NCI-H1436 (cell line): Measurements from ENCODE around the gene COPZ1.
A peak's percentile ranks its signal among the peaks of the same experiment; 100 is the strongest.

ENCODE experiments used
- DNase-seq: peaks from one replicate; lab custom pipeline; 2025; lab: John Stamatoyannopoulos, UW

The COPZ1 gene

DNA sequence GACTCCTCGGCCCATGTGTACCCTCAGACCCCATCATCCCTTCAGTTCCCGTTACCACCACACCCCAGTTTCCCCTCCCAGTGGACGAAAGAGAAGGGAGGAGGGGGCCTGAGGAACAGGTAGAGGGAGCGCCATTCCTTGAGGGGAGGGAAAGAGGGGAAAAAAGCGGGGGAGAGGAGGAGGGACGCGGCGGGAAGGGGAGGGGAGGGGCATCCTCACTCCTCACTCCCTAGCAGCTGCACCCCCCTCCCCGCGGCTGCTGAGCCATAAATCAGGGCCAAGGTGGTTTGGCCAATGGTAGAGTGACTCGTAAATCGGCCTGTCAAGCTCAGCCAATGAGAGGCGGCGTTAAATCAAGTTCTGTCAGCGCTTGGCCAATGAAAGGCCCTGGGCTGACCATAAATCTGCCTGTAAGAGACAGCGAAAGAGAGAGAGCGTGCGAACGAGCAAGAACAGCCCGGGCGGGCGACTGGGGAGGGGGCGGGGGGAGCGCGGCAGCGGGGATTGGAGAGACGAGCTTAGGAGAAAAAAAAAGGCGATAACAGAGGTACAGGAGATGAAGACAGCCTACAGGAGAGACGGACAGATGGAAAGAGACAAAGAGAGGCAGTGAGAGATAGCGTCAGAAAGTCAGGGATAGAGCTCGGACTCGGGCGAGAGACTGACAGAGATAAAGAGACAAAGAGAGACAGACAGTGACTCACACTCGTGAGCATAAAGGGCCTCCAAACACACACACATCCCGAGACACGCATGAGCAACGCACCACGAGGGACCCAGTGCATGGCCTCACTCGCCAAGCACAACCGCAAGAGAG lies 34.2 kb downstream of the COPZ1 start:
- peak; percentile 99 for DNase-seq

DNA sequence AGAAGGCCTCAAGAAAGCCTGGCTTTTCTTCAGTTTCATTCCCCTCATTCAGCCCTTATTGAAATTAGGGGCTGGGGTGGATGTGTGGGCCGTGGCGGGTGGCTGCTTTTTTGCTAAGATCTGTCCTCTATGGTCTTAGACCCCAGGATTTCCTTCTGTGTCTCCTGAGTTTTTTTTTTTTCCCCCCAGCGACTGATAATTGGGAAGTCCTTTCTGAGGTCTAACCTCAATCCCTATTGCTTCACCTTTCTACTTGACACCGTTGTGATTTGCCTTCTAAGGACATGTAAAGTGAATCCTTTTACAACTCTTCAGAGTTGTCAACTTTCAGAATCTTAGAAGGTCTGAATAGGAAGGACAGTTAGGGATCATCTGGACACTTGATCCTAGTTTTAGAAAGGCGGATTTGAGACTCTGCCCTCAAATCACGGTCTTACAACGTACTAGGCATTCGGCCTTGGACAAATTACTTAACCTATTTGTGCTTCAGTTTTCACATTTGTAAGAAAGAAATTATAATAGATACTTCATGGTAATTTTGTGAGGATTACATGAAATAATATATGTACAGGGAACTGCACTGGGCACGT lies 34.9 kb downstream of the COPZ1 start:
- DNase-seq = no peak

DNA sequence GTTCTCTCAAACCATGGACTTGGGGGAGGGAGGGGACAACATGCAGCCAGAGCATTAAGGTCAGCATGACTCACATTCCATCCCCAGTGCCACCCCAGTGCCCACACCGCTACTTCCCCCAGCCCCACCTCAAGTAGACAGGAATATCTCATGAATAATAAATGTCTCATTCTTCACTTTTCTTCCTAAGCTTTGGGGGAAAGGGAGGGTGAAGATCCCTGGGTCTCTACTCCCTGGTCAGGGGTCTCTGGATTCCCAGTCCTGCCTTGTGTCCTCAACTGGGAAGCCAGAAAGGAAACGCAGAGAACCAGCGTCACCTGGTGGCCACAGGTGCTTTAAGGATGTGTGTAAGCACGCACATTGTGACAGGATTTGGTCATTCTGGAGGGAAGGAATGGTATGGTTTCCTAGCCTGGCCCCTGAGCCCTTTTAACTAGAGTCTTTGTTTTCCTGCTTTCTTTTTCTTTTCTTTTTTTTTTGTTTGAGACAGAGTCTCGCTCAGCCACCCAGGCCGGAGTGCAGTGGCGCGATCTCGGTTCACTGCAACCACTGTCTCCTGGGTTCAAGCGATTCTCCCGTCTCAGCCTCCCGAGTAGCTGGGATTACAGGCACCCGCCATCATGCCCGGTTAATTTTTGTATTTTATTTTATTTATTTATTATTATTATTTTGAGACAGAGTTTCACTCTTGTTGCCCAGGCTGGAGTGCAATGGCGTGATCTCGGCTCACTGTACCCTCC lies 36.0 kb downstream of the COPZ1 start:
- DNase-seq = peak; percentile 61

GRCh38 chr12:54363047-54363446 lies 38.1 kb downstream of the COPZ1 start:
- no peak for DNase-seq

DNA sequence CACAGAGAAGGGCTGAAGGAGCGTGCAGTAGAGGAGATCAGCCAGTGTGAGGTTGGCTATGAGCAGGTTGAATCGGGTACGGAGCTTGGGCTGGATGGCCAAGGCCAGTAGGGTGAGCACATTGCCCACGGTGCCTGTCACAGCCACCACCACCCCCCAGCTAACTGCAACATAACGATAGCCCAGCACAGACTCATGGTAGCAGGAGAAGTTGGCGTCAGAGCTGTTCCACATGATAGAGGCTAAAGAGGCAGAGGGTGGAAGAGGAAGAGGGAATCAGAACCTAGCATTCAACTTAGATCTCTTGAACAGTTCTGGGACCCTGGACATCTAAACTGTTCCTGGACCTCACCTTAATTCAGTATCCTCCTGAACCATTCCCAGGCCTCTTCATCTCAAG lies 38.7 kb downstream of the COPZ1 start:
- no peak for DNase-seq

DNA sequence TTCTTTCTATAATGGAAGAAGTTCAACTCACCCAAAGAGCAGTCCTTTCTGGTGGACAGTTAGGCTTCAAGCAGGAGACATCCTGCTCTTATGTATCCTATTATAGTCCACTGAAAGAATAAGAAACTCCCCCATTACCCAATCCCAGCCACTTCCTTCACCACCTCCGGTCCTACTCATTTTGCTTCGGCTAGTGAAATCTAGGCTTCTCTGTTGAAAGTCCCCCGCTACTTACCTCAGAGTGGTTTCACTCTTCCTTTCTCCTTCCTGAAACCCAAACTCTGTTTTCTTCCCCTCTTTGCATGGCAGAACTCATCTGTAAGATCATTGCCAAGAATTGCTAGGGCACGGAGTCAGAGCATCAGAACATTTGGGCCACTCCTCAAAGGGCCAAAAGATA lies 39.5 kb downstream of the COPZ1 start, which contains the start of gene GPR84:
GPR84 (minus strand) TSS at position 74 of the 400 bp plus-strand sequence. CDS start 635 bp downstream, outside the sequence.
- DNase-seq = no peak

GRCh38 chr12:54368025-54368708 lies 43.2 kb downstream of the COPZ1 start:
- DNase-seq = no peak

GRCh38 chr12:54368709-54369596 lies 44.0 kb downstream of the COPZ1 start:
- peak; percentile 80 for DNase-seq

DNA sequence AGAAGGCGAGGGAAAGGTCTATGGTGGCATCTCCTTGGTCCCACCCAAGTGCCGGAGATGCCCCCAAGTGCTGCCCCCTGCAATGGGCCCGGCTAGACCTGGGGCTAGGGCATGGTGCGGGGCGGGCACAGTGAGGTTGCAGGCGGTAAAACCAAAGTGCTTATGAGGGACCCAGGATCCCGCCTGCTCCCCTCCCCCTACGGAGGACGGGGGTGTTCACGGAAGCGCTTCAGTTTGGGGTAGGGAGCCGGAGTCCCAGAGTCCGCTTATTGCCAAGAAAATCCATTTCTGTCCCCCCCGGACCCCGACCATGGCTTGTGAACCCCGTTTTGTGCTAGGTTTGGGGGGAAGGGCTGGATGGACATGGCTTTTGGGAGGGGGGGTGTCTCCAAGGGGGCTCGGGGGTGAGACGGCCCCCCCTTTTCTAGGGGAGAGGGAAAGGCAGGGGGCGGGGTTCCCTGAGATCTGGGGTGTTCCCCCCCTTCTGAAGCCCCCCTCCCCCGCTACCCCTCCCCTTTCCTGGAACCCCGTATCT lies 44.7 kb downstream of the COPZ1 start:
- DNase-seq = no peak

- DNase-seq = no peak
These were observed 45.3 kb downstream of the COPZ1 start for GRCh38 chr12:54370171-54370730.

DNA sequence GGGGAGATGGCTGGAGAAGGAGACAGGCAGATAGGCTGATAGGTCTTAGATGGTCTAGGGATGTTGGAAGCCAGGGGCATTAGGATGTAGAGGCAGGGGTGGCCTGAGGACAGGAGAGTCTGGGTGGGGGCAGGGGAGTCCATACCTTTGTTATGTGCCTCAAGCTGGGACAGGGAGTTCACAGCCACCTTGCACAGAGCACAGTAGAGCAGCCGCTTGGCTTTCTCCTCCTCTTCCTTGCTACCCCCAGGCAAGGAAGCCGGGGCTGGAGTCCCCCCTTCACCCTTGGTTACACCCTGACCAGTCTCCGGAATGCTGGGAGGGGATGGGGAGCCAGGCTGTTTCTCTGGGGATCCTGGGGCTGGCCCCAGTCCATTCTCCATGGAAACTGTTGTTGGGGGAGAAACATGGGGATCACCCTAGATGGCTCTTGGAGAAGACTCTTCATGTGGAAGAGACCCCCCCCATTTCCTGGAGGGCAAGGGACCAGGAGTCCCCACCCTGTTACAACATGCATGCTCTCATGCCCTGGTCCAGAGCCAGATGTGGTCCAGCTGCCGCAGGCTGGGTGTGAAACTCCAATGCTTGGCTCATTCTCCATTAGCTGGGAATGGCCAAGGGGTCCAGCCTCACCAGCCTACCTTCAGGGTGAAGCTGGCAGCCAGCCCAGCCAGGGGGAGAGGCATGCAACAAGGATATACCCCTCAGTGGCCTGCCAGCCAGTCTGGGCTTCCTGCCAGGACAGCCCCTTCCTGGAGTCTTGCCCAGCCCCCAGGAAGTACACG lies 46.6 kb downstream of the COPZ1 start:
- DNase-seq = no peak

DNA sequence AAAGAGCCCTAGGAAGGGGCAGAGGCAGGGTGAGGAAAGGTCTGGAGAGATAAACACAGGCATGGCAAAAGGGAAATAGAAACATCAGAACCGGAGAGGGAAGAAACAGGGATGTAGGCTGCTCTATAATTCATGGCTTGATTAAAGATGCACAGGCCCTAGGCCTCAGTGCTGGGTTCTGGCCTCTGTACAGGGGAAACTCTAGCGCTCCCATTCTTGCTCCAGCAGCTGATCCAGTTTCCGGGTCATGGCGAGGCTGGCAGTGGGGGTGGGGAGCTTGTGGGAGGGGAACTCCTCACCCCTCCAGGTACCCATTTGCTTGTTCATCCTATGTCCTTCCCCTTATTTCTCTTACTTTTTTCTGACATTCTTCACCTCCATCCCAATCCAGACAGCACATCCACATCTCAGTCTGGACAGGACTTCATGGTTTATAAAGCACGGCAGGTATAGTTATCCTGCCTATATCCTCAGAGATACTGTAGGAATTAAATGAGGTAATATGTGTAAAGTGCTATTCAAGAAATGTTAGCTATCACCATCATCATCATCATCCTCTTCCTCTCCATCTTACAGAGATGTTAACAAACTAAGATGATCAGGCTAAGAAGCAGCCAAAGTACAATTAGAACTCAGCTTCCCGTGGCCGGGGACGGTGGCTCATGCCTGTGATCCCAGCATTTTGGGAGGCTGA lies 47.3 kb downstream of the COPZ1 start:
- no peak for DNase-seq

DNA sequence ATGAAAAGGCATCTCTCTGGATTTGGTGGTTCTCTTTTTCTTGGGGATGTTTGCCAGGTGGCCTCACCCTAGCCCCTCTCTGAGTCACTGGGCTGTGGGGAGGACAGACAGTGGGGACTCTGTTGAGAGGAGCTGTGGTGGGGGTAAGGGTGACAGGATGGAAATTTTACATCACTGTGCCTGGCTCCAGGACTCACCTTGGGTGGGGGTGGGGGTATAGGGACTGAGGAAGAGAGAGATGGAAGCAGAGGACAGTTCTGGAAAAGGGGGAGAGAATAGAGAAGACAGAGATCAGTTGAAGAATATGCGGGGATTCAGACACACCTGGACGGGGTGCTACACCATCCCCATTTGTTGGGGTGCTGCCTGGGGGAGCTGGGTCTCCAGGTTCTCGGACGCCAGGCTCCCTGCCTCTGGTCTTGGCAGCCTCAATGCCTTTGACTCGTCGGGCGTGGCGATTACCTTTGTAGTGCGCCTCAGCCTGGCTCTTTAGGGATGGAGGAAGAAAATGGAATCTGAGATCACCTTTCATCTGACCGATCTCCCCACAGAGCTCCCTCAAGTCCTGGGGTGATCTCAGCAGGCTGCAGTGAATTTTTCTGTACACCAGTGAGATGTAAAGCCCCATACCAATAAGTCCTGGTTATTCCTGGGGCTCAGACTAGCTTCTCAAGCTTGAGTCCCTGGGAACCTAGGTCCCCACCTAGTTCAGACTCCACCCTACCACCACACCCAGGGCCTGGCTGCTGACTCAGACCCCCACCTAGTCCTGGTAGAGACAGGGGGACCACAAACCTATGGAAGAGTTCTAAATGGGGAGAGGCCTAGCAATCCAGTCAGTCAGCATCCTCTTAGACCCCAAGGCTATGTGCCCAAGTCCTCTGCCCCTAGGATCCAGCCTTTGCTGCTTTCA lies 49.0 kb downstream of the COPZ1 start:
- DNase-seq = no peak

GRCh38 chr12:54374562-54375258 lies 49.8 kb downstream of the COPZ1 start:
- DNase-seq = no peak

- DNase-seq = no peak
These were observed 50.3 kb downstream of the COPZ1 start for GRCh38 chr12:54375259-54375579.

GRCh38 chr12:54376596-54376995 lies 51.7 kb downstream of the COPZ1 start:
- no peak for DNase-seq

DNA sequence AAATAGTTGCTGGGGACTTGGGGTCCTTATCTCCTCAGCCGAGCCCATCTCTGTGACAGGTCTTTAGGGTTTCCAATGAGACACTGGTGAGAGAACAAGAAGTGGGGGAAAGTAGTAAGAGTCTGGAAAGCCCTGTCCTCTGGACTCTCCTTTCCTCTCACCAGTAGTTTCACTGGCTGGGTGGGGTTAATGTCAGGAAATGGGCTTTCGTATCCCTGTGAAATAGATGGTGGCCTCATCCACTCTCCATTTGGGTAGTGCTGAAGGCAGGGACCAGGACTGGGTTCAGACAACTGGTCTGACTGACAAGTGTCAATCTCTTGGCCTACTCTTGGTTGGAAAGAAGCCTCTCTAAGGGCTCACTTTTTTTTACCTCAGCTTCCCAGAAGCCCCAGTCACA lies 52.1 kb downstream of the COPZ1 start:
- DNase-seq = no peak
